KOPT-K1 (cell line): Measurements from ENCODE around the gene MAGI2.

ENCODE experiments used
- H3K27ac ChIP-seq: fragments of 200-600 bp; sonication (generic); 2 replicates; pipeline ENCODE4 v1.5.1; 2016; ENCODE audit warnings: antibody characterized with exemption, mild to moderate bottlenecking, low read depth, low read length; ENCODE audit not compliant: poor library complexity, severe bottlenecking
- H3K36me3 ChIP-seq: fragments of 200-600 bp; sonication (generic); 2 replicates; pipeline ENCODE4 v1.5.1; 2017; ENCODE audit warnings: antibody characterized with exemption, mild to moderate bottlenecking, low read length, moderate library complexity; ENCODE audit not compliant: insufficient read depth
- H3K9me3 ChIP-seq: fragments of 200-600 bp; sonication (generic); 2 replicates; pipeline ENCODE4 v1.5.1; 2017; ENCODE audit warnings: antibody characterized with exemption, low read length, mild to moderate bottlenecking; ENCODE audit not compliant: insufficient read depth, poor library complexity, severe bottlenecking

The MAGI2 gene

DNA sequence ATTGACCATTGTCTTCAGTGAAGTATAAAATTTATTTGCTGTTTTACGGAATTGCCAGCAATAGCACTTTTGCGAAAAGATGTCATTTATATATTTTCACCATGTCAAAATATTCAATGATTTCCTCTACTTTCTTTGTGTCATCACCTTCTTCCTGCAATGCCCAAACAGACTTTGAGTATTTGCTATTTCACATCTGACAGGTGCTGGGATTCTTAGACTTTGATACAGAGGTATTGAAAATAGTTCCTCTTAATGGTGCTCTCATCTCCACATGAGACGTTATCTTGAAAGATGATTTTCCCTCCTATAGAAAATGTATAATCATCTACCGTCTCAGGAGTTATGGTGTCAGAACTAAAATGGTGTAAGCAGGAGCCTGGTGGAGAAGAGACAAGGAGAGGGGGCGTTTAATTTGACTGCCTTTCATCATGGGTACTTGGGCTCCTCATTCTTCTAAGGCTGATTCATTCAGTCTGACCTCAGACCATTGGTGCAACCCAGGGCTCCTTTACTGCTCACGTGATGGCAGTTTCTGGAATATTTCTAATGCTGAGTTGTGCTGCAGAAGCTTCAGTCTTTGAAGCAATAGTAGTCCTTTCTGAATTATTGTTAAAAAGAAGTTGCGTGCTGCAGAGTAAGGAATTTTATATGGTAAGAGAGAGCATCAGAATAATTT lies 1250.3 kb downstream of the MAGI2 start:
- Histone ChIP-seq H3K9me3 (no peaks in the 10 kb centered on the region), H3K36me3 (no peaks in the 10 kb centered on the region), H3K27ac (no peak overlapping the region)

DNA sequence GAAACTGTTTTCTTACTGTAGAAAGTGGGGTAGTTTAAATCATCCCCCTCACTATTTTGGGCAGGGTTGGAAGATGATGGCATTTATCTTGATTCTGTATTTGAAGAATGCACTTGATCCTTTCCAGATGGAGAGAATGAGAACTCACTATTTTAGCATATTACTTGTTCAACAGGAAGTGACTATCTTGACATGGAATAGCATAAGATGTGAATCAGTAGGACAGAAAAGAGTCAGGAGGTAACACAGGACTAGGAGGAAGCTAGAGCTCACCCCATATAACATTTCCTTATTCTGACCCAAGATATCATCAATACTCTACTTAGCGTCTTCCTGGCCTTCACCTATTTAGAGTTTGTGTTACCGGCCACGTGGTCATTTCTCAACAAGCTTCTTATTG lies 1254.7 kb downstream of the MAGI2 start:
- Histone ChIP-seq H3K27ac (no peak overlapping the region), H3K9me3 (no peaks in the 10 kb centered on the region), H3K36me3 (no peaks in the 10 kb centered on the region)

DNA sequence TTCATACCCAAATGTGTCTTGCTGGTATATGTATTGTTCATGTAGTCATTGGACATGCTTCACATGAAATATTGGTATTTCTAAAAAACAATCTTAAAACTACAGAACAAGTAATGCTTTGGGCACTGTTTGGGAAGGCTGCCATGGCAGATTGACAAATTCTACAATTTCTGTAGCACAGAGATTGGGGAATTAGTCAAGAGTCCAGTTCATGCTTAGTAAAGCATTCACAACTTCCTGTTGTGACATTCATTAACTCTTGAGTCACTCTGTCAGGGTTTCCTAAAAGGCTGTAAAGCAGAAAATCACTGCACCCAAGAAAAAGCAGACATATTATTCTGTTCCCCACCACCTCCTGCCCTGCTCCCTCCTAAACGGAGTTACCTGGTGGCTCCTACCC lies 1256.0 kb downstream of the MAGI2 start:
- H3K36me3 ChIP-seq, result no peaks in the 10 kb centered on the region
- no peaks in the 10 kb centered on the region for H3K9me3 ChIP-seq
- no peak overlapping the region for H3K27ac ChIP-seq

DNA sequence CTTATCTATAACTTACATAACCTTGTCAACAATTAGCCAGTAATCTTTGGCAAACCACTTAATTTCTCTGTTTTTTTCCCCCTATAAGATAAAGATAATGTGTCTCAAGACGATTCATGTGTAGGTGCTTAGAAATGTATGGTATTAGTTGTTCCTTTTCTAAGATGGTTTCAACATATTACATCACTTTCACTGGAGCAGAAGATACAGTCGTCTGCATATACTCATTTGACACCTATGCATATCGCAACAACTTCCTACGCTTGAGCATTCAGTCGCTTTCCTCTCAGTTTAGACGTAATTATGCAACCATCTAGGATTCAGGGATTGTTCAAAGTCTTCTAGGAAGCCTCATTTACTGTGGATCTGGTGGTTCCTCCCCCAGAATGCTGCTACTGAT lies 1258.2 kb downstream of the MAGI2 start:
- no peak overlapping the region for H3K27ac ChIP-seq

DNA sequence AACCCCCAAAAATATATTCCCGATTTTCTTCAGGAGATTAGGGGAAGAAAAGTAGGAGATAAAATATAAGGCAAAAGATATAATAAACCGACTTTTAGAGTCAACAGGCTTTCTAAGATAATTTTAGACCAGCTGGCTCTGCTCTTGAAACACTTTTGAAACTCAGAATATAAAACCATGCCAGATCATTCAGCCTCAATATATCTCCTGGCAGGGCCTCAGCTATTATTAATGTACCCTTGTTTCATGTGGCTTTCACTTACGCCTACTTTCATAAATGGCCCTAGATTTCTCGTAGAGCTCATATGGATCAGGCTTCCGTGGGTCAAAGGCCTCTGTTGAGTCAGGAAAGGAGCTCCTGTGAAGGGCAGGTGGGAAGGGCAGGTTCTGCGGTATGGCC lies 1258.9 kb downstream of the MAGI2 start:
- Histone ChIP-seq H3K9me3 (no peaks in the 10 kb centered on the region), H3K36me3 (no peaks in the 10 kb centered on the region), H3K27ac (no peak overlapping the region)

More for the DNA sequence above, 1258.2 kb downstream of the MAGI2 start:
- H3K9me3 ChIP-seq, result no peaks in the 10 kb centered on the region
- no peaks in the 10 kb centered on the region for H3K36me3 ChIP-seq

DNA sequence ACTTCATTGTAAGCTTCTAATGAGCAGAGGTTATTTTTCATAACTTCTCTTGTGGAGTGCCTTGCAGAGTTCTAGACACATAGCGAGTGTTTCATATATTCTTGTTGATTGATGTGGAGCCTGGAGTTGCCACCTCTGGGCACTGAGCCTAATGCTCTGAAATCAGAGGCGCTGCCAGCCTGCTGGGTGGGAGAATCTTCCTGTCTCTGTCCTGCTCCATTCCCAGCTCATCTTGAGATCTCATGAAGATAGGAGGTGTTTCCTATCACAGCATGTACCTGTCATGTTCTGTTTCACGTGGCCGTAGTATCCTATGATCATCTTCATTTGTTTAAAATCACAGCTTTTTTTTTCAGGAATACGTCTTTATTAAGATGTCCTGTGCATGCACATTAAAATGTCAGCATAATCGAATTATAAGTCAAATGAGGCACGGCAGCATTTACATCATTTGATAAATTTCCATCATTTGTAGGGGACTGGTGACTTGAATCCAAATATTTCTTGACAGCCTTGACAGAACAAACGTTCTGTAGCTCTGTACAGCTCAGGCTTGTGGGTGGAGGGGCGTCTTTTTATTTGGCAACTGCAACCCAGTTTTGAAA lies 1261.9 kb downstream of the MAGI2 start:
- no peaks in the 10 kb centered on the region for H3K36me3 ChIP-seq
- H3K9me3 ChIP-seq, result no peaks in the 10 kb centered on the region
- no peak overlapping the region for H3K27ac ChIP-seq

DNA sequence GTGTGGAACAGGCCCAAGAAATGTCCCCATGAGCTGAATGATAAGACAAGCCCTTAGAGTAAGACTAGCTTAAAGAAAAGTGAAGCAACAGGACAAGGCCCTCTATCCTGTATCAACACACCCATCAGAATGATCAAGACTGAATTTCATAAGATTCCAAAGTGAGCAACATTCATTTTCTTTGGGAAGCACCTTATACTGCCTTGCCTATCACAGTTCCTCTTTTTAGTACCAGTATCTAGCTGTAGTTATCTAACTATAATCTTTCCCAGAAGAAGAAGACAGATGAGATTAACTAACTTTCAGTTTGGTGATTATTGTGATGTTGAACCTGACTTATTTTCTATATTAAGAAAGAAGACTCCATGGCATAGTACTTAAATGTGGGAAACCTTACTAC lies 1263.7 kb downstream of the MAGI2 start:
- no peaks in the 10 kb centered on the region for H3K9me3 ChIP-seq
- no peaks in the 10 kb centered on the region for H3K36me3 ChIP-seq
- no peak overlapping the region for H3K27ac ChIP-seq

DNA sequence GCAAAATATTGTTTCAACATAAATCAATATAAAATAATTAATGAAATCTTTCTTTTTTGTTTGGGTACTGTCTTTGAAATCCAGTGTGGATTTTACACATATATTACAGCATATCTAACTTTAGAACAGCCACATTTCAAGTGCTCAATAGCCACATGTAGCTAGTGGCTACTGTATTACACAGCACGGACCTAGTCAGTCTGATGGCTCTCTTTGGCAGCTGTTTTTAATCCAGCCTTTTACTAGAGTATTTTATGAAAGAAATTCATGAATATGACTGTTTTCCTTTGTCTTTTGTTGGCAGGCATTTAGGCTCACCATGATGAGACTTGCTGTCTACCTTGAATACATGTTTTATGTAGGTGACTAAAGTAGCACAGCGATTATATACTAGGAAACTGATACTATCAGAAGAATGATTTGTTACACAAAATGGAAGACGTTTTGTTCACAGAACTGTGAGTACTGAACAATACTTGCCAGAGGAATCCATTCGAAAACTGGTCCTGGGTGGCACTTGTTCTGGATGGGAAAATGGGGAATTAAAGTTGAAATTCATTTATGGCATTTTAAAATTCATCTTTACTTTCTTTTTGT lies 1268.2 kb downstream of the MAGI2 start:
- Histone ChIP-seq H3K27ac (no peak overlapping the region), H3K9me3 (no peaks in the 10 kb centered on the region), H3K36me3 (no peaks in the 10 kb centered on the region)

DNA sequence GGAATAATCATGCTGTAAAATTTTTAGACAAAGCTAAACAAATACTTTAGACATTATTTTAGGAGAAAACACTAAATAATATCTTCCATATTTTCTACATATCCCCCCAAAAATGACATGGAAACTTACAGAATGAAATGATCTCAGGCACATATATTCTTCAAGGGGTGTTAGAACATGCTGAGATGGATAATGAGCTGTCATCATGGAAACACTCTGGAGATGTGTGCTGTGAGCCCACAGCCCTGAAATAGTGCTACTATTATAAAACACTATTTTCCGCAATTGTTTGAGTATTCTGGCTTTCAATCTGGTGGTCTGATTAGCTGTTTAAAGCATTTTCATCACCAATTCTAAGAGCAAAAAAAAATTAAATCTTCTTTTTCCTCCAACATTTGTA lies 1269.2 kb downstream of the MAGI2 start:
- no peaks in the 10 kb centered on the region for H3K36me3 ChIP-seq
- H3K9me3 ChIP-seq, result no peaks in the 10 kb centered on the region
- no peak overlapping the region for H3K27ac ChIP-seq

DNA sequence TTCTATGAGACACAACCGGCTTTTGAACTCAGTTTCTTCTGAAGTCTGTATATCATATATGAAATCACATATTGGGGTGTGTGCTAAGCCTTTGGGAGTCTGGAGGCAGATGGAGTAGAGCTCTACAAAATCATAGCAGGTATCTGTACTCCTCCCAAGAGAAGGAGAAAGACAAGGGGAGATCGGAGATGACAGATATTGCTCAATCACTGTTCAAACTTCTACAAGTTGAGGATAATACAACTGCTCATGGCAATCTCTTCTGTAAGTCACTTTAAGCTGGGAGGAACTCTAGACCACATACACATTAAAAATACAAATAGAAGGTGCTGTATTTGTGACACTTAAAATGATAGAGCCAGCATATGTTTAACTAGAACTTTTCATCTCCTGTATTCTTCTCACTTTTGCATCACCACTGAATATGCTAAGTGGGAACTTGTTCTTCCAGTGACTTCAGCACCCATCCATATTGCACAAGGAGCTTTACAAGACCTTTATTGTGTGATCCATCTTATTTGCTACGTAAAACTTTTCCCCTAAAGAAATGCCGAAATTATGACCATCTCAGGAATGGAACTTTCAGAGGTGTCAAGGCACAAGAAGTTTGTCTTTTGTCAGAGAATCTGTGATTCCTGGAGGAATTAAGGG lies 1273.5 kb downstream of the MAGI2 start:
- Histone ChIP-seq H3K9me3 (no peaks in the 10 kb centered on the region), H3K27ac (no peak overlapping the region), H3K36me3 (no peaks in the 10 kb centered on the region)

DNA sequence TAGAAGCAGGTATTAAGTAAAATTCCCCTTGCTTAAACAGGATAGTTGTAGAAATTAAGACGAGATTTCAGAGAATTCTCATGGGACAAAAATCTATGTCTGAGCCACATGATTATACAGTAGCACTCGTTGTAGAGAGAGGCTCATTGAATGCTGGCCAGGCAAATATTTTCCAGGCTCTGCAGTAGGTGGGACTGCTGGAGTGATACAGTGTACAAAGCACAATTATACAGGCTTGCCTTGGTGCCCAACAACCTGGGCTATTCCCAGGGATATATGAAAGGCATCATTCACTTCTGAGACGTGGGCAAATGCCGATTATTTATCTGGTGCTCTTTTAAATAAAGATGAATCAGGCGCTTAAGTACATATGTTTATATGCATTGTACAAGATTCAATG lies 1274.3 kb downstream of the MAGI2 start:
- Histone ChIP-seq H3K27ac (no peak overlapping the region), H3K36me3 (no peaks in the 10 kb centered on the region), H3K9me3 (no peaks in the 10 kb centered on the region)

DNA sequence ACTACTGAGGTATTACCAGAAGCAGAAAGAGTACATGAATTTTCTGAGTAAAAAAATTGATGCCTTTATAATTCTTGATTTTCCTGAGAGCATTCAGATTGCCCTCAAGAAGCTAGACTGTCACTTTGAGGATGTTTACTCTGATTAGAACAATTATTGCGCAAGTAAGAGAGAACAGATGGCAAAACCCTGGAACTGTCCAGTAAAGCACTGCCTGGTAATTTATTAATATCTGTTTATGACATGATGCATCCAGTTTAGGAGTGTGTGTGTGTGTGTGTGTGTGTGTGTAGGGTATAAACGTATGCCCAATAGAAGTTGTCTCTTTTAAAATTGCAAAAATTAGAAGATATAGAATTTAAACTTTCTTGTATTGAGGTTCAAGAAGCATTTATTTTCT lies 1275.1 kb downstream of the MAGI2 start:
- no peak overlapping the region for H3K27ac ChIP-seq

DNA sequence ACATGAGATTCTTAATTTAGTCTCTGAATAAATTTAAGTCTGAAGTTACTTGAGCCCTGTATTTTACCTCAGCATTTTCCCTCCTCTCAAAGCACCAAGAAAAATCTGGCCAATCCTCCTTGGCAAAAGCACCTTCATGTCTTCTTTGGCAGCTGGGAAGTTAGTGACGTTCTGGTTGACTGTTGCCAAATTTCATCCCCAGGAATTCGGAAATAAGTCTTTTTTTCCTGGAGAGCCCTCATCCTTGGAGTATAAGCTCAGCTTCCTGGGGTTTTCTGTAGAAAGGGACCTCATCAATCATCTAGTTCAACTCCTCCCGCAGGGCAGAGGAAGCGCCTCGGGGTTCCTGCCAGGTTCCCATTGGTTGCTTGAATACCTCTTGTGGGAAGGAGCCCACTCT lies 1277.3 kb downstream of the MAGI2 start:
- Histone ChIP-seq H3K9me3 (no peaks in the 10 kb centered on the region), H3K27ac (no peak overlapping the region), H3K36me3 (no peaks in the 10 kb centered on the region)

More for the DNA sequence above, 1275.1 kb downstream of the MAGI2 start:
- Histone ChIP-seq H3K36me3 (no peaks in the 10 kb centered on the region), H3K9me3 (no peaks in the 10 kb centered on the region)

DNA sequence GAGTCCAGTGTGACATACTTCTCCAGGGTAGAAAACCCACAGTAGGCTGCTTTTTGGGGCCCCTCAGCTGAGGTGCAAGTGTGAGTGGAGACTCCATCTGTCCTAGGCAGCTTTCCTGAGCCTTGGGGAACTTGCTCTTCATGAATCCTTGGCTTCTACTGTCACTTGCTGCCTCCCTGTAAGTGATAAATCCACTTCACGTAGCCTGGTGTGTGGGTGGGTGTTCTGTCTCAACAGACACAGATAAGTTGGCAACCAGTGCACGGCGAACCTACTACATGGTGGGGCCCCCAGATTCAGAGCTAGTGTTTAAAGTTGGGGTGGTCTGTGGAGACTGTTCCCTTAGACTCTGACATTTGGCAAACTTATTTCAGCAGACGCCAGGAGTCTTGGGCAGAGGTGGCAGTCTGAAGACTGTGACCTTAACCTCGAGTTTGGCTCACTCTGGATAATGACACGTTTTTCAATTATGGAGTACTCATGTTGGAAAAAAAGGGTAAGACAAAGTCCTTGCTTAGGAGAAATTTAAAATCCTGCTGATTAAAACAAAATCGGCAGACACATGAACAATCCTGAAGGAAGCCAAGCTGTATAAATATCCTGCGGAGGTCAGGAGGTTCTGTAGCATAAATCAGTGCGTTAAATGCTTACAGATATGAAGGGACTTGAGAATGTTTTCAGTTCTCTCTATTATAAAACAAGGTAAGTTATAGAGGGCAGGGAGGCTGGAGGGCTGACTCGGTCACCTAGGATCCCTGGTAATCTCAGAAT lies 1278.0 kb downstream of the MAGI2 start:
- no peaks in the 10 kb centered on the region for H3K36me3 ChIP-seq
- H3K9me3 ChIP-seq, result no peaks in the 10 kb centered on the region
- no peak overlapping the region for H3K27ac ChIP-seq

DNA sequence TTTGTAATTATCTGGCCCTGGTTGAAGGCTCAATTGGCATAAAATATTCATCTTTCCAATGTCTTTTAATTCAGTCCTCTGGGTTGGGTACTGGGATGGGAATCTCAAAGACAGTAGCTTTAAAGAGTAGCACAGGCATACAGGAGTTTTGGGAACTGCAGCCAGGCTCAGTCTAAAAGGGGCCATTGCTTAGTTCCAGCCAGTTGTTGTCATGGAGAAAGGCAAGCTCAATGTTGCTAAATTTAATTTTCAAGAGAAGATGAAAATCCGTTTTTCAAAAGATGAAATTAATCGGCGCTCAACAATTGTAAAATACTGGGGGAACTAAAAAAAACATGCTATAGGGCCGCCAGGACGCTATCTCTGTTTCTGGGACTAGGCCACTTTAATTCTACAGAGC lies 1279.8 kb downstream of the MAGI2 start:
- Histone ChIP-seq H3K9me3 (no peaks in the 10 kb centered on the region), H3K27ac (no peak overlapping the region)

More for the DNA sequence above, 1279.8 kb downstream of the MAGI2 start:
- no peaks in the 10 kb centered on the region for H3K36me3 ChIP-seq
